ENCODE data around the gene ARMC8. TPM values are rescaled to one million over a fixed set of nuclear protein-coding genes. Genes with fewer than 3 reads are reported as not detected.
A peak's percentile ranks its signal among the peaks of the same experiment; 100 is the strongest.

Gene ARMC8
- total RNA-seq, 1 experiment from 2014 or later = 80.9 TPM

GRCh38 chr3:138186221-138186620 is 880 bp upstream of the ARMC8 start:
- H3K9me3 Mint-ChIP-seq (ENCODE audit: low read depth, unreplicated experiment) = no peaks in the 10 kb centered on the region
- DNase-seq = peak; percentile 16
- no peak for TF ChIP-seq CTCF (IDR thresholded peaks at IDR 0.05; ENCODE audit: unreplicated experiment)
- intact Hi-C loops (cut with micrococcal nuclease; ENCODE audit: unreplicated experiment) = loop anchor here (10.0 kb wide), 1 partner anchor 409 kb away; the partner anchor contains the start of gene CEP70
- H3K27me3 Mint-ChIP-seq (ENCODE audit: unreplicated experiment) = no peaks in the 10 kb centered on the region
- peak overlapping the region; percentile 92 for H3K4me3 Mint-ChIP-seq (ENCODE audit: low read depth, unreplicated experiment)
- H3K36me3 Mint-ChIP-seq (ENCODE audit: insufficient read depth, unreplicated experiment) = peaks cover 26% of the 10 kb centered on the region
- no TSS peak for BruUV-seq (replicated peaks)
- H3K4me1 Mint-ChIP-seq (ENCODE audit: low read depth, unreplicated experiment) = peaks cover 32% of the 10 kb centered on the region
- peak overlapping the region; percentile 98 for H3K27ac Mint-ChIP-seq (ENCODE audit: unreplicated experiment)
- CTCF ChIA-PET = interaction anchor here (0.7 to 2.4 kb wide), 7 partner anchors 11 to 1154 kb away, joined by 3 to 20 read pairs (median 3); partner anchors contain the start of gene DBR1

GRCh38 chr3:138186803-138187295 is 252 bp upstream of the ARMC8 start:
- intact Hi-C loops (cut with micrococcal nuclease; ENCODE audit: unreplicated experiment) = loop anchor here (10.0 kb wide), 1 partner anchor 408 kb away; the partner anchor contains the start of gene CEP70

GRCh38 chr3:138188013-138188730 is 1.1 kb downstream of the ARMC8 start:
- no peaks in the 10 kb centered on the region for H3K9me3 Mint-ChIP-seq (ENCODE audit: low read depth, unreplicated experiment)
- H3K4me1 Mint-ChIP-seq (ENCODE audit: low read depth, unreplicated experiment) = peaks cover 32% of the 10 kb centered on the region
- no peak for DNase-seq
- intact Hi-C loops (cut with micrococcal nuclease; ENCODE audit: unreplicated experiment) = loop anchor here (10.0 kb wide), 1 partner anchor 407 kb away; the partner anchor contains the start of gene CEP70
- BruUV-seq (replicated peaks) = TSS peak; percentile 28
- CTCF ChIA-PET = interaction anchor here (1.1 to 2.0 kb wide), 4 partner anchors 14 to 735 kb away, joined by 3 to 5 read pairs (median 4); partner anchors contain the start of gene DBR1
- peak overlapping the region; percentile 98 for H3K27ac Mint-ChIP-seq (ENCODE audit: unreplicated experiment)
- H3K4me3 Mint-ChIP-seq (ENCODE audit: low read depth, unreplicated experiment) = peak overlapping the region; percentile 92
- no peak for TF ChIP-seq CTCF (IDR thresholded peaks at IDR 0.05; ENCODE audit: unreplicated experiment)
- no peaks in the 10 kb centered on the region for H3K27me3 Mint-ChIP-seq (ENCODE audit: unreplicated experiment)
- peaks cover 26% of the 10 kb centered on the region for H3K36me3 Mint-ChIP-seq (ENCODE audit: insufficient read depth, unreplicated experiment)

More at GRCh38 chr3:138186803-138187295, 252 bp upstream of the ARMC8 start:
- CTCF ChIA-PET = interaction anchor here (0.7 to 2.4 kb wide), 8 partner anchors 10 to 1154 kb away, joined by 3 to 20 read pairs (median 4); partner anchors contain the start of gene DBR1
- Mint-ChIP-seq H3K36me3 (ENCODE audit: insufficient read depth, unreplicated experiment) (peaks cover 26% of the 10 kb centered on the region), H3K27ac (ENCODE audit: unreplicated experiment) (peak overlapping the region; percentile 98), H3K27me3 (ENCODE audit: unreplicated experiment) (no peaks in the 10 kb centered on the region), H3K4me3 (ENCODE audit: low read depth, unreplicated experiment) (peak overlapping the region; percentile 92), H3K9me3 (ENCODE audit: low read depth, unreplicated experiment) (no peaks in the 10 kb centered on the region), H3K4me1 (ENCODE audit: low read depth, unreplicated experiment) (peaks cover 32% of the 10 kb centered on the region)
- TF ChIP-seq CTCF (IDR thresholded peaks at IDR 0.05; ENCODE audit: unreplicated experiment) = no peak
- BruUV-seq (replicated peaks) = no TSS peak
- peak; percentile 96 for DNase-seq

GRCh38 chr3:138195481-138195880 is 8.4 kb downstream of the ARMC8 start:
- BruUV-seq (replicated peaks) = no TSS peak
- no peak for DNase-seq
- CTCF ChIA-PET = no interaction called here

More at GRCh38 chr3:138195481-138195880, 8.4 kb downstream of the ARMC8 start:
- H3K27me3 Mint-ChIP-seq (ENCODE audit: unreplicated experiment) = no peaks in the 10 kb centered on the region
- H3K27ac Mint-ChIP-seq (ENCODE audit: unreplicated experiment) = no peak overlapping the region
- H3K36me3 Mint-ChIP-seq (ENCODE audit: insufficient read depth, unreplicated experiment) = no peaks in the 10 kb centered on the region
- peaks cover 8% of the 10 kb centered on the region for H3K4me1 Mint-ChIP-seq (ENCODE audit: low read depth, unreplicated experiment)
- intact Hi-C loops (cut with micrococcal nuclease; ENCODE audit: unreplicated experiment) = no loop called here
- TF ChIP-seq CTCF (IDR thresholded peaks at IDR 0.05; ENCODE audit: unreplicated experiment) = no peak
- no peak overlapping the region for H3K4me3 Mint-ChIP-seq (ENCODE audit: low read depth, unreplicated experiment)
- no peaks in the 10 kb centered on the region for H3K9me3 Mint-ChIP-seq (ENCODE audit: low read depth, unreplicated experiment)

All from Calu3 (cell line).